AG10803 (cell line): ENCODE results near the gene LIPC.

ENCODE experiments used
- DNase-seq: peaks from one replicate; pipeline ENCODE4 v3.0.0; 2010; ENCODE audit warnings: low read depth
- H3K4me3 ChIP-seq: 2 replicates; pipeline ENCODE4 v1.5.1; 2011; ENCODE audit warnings: mild to moderate bottlenecking, low read length, control low read depth
- TF ChIP-seq, protein P1 (sequence below): conservative IDR thresholded peaks from 2 replicates; pipeline ENCODE4 v1.5.1; 2011; ENCODE audit warnings: mild to moderate bottlenecking, low read length, control low read depth, inconsistent platforms

LIPC gene

DNA sequence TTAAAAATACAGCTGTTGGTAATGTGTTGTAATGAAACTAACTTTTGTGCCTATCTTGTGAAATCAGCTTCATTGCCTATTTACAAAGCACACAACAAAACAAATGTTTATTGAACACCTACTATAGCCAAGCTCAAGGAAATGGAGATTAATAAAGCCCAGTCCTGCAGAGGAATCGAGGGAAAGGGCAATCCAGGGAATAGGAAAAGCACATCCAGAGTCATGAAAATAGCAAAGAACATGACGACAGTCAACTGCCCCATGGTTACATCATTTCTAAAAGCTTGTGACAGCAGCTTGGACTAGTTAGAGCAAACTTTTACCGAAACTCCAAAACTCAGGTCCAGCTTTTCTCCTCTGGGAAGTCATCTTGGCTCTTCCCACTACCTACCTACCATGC lies 157.3 kb downstream of the LIPC start:
- DNase-seq = no peak

DNA sequence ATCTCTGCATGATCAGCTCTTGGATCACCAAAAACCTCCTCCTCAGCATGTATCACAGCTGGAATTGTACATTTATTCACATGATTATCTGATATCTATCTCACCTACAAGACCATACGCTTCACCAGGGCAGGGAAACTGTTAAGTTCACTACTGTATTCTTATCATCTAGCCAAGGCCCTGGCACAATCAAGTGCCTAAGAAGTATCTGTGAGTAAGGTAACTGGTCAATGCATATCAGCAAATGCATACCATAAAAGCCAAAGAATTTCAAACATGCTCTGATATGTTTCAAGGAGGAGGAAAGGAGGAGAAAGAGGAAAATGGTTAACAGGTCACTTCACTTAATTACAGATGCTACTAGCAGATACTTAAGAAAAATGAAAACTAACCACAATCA lies 158.4 kb downstream of the LIPC start:
- TF ChIP-seq, protein P1, sequence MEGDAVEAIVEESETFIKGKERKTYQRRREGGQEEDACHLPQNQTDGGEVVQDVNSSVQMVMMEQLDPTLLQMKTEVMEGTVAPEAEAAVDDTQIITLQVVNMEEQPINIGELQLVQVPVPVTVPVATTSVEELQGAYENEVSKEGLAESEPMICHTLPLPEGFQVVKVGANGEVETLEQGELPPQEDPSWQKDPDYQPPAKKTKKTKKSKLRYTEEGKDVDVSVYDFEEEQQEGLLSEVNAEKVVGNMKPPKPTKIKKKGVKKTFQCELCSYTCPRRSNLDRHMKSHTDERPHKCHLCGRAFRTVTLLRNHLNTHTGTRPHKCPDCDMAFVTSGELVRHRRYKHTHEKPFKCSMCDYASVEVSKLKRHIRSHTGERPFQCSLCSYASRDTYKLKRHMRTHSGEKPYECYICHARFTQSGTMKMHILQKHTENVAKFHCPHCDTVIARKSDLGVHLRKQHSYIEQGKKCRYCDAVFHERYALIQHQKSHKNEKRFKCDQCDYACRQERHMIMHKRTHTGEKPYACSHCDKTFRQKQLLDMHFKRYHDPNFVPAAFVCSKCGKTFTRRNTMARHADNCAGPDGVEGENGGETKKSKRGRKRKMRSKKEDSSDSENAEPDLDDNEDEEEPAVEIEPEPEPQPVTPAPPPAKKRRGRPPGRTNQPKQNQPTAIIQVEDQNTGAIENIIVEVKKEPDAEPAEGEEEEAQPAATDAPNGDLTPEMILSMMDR = no peak
- DNase-seq = no peak

More for the DNA sequence above, 157.3 kb downstream of the LIPC start:
- no peak overlapping the region for H3K4me3 ChIP-seq
- TF ChIP-seq, protein P1 = no peak

DNA sequence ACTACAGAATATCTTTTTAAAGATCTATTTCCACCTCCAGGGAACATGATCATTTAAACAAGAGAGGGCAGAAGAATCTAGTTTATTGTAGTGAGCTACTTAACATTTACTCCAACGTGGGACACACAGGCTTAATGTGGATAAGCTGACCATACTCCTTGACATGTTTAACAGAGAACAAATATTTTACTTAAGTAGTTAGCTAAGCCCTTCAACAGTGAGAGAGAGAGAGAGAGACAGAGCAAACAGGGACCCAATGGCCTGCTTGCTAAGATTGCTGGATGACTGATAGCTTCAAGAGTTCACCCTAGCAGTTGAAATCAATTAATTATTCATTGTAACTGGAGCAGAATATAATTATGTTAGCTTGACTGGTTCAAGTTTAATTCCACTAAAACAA lies 159.1 kb downstream of the LIPC start:
- TF ChIP-seq, protein P1 = no peak
- H3K4me3 ChIP-seq = no peak overlapping the region
- DNase-seq = no peak

More for the DNA sequence above, 158.4 kb downstream of the LIPC start:
- no peak overlapping the region for H3K4me3 ChIP-seq

GRCh38 chr15:58593870-58594269 lies 162.1 kb downstream of the LIPC start:
- TF ChIP-seq, protein P1 = no peak
- no peak for DNase-seq
- H3K4me3 ChIP-seq = no peak overlapping the region

- H3K4me3 ChIP-seq = no peak overlapping the region
- DNase-seq = no peak
- TF ChIP-seq, protein P1 = no peak
Observed at GRCh38 chr15:58594898-58595297, 163.1 kb downstream of the LIPC start.

GRCh38 chr15:58595516-58596263 lies 163.9 kb downstream of the LIPC start:
- TF ChIP-seq, protein P1 = no peak
- DNase-seq = no peak
- H3K4me3 ChIP-seq = no peak overlapping the region
